HG03135 (cell line): Measurements from ENCODE around the gene USF3.
"Not testable (repeated sequence)": the region's sequence is repeated elsewhere in the genome, so short reads cannot be mapped to it uniquely, and the experiment has no call there.

Experiments
- ATAC-seq: cut with Tn5 transposase; IDR thresholded peaks from one replicate; pipeline ENCODE4 v1.9.1; 2021; ENCODE audit warnings: mild to moderate bottlenecking, moderate library complexity; ENCODE audit not compliant: unreplicated experiment

Gene USF3

DNA sequence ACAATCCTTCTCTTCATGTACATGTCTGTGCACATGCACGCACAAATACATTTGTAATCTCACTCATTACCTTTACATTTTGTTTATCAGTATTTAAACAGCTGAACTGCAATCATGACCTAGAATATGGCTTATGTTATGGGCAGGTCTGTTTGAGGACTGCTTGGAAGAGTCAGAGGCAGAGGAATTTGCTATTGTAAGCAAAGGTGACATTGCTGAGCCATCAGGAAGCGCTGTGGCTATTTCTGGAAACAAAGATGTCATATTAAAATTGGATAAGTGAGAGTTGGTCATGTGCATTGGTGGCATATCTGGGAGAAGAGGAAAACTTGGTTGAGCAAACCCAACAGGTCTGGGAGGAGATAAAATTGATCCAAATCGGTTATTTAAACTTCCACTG lies 41.6 kb downstream of the USF3 start:
- no peak for ATAC-seq

DNA sequence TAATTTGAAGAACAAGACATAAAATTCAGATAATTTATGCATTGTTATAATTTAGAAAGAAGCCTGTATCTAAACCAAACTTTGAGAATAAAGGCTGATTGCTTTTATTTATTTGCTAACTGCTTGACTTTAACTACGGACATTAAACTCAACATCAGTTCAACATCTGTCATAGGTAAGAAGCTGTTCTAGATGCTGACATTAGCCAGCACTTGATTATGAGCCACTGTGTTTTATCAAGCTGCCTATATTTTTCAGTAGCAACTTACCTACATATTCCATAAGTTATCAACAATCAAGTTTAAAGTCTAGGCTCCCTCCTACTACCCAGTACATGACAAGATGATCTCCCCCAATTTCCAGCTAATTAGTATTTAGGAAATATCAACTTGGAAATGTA lies 42.1 kb downstream of the USF3 start:
- no peak for ATAC-seq

DNA sequence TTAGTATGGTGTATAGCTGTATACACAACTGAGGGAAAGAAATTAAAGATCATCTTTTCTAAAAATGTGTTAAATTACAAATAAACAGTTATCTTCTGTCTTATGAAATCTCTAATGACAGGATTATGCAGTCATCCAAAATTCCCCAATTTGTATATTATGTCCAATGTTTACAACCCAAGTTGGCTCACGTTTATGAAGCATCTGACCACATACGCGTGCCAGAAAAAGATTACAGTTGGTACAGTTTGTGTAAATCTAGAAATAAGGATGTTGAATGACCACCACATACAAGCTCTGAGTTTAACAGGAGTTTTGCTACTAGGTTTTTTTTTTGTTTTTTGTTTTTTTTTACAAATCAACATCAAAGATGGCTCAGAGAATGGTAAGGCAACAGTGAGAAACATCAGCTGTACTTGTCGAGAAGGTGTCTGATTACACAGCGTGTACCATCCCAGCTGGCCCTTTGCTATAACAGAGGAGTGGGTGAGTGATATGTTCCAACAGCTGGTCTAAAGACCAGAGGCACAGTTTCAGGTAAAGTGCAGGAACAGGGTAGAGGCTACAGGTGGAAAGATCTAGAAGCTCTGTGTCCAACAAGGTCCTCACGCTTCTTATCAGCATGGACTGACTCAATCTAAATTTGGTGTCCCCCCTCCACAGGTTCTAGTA lies 47.1 kb downstream of the USF3 start:
- ATAC-seq = no peak

DNA sequence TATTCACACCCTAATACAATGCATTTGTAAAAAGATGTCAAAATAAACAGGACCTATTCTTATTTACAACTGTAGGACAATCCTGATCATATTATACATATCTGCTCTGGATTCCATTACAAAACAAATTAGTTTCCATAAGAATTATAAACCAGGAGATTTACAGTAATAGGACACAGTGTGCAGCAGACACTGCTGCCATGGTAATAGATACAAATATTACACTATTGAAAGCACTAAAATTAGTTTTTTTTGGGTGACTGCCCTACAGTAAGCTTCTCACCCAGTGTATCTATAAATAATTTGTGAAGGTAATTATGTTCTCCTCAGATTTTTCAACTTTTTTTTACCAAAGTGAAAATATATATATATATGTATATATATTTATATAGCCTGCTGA lies 47.9 kb downstream of the USF3 start:
- no peak for ATAC-seq

DNA sequence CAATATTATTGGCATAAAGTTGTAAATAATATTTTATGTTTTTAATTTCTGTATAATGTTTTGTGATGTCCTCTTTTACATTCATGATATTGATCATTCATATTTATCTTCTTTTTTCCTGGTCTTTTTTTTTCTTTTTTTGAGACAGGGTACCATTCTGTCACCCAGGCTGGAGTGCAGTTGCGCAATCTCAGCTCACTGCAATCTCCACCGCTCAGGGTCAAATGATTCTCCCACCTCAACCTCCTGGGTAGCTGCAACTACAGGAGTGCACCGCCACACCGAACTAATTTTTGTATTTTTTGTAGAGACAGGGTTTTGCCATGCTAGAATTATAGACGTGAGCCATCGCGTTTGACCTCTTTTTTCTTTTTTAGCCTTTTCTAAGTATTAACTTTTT lies 52.9 kb downstream of the USF3 start:
- ATAC-seq = no peak

DNA sequence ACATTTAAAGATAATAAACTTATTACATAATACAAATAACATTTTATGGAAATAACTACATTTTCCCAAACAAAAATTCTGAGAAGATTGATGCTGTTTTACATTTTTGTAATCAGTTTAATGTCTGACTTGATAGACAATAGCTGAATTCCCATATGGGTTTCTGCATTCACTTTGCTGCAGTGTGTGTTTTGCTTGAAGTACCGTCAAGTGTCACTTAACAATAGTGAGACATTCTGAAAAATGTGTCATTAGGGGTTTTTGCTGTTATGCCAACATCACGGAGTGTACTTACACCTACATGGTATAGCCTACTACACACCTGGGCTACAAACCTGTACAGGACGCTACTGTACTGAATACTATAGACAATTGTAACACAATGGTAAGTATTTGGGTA lies 57.5 kb downstream of the USF3 start:
- ATAC-seq = no peak

DNA sequence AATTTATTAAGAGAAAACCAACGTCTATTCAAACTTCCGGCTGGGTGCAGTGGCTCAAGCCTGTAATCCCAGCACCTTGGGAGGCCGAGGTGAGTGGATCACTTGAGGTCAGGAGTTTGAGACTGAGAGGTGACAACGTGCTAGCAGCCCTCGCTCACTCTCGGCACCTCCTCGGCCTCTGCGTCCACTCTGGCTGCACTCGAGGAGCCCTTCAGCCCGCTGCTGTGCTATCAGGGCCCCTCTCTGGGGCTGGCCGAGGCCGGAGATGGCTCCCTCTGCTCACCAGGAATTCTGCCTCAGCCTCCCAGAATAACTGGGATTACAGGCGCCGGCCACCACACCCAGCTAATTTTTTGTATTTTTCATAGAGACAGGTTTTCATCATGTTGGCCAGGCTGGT lies 58.7 kb downstream of the USF3 start:
- ATAC-seq = no peak

DNA sequence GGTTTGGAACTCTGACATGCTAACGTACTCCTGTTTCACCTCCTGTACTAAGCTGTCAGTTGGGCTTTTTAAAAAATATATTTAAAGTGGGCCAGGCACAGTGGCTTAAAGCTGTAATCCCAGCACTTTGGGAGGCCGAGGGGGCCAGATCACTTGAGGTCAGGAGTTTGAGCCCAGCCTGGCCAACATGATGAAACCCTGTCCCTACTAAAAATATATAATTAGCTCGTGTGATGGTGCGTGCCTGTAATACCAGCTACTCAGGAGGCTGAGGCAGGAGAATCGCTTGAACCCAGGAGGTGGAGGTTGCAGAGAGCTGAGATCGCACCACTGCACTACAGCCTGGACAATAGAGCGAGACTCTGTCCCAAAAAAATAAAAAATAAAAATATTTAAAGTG lies 60.4 kb downstream of the USF3 start:
- ATAC-seq = not testable (repeated sequence)

DNA sequence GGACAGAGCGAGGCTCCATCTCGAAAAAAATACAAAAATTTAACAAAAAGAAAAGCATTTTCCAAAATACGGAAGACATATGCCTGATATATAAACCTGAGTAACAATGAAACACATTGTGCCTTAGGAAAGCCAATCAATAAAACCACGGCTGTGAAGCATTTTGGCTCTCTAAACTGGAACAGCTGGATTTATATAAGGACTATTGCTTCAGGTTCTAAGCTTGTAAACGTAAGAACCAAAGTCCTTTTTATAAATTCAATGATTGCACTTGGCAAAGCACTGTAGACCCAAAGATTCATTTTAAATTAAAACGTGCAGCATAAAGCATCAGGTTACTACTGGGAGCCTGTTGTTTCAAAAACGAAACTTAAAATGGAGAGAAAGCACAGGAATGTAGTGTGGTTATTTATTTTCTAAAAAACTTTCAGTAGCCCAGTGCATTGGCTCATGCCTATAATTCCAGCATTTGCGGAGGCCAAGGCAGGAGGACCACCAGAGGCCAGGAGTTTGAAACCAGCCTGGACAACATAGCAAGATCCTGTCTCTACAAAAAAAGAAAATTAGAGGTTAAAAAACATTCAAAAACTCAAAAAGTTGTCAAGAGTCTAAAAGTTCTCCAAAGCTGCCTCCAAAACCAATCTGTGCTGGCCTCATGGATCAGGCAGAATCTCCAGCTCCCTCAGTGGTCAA lies 61.5 kb downstream of the USF3 start:
- no peak for ATAC-seq

DNA sequence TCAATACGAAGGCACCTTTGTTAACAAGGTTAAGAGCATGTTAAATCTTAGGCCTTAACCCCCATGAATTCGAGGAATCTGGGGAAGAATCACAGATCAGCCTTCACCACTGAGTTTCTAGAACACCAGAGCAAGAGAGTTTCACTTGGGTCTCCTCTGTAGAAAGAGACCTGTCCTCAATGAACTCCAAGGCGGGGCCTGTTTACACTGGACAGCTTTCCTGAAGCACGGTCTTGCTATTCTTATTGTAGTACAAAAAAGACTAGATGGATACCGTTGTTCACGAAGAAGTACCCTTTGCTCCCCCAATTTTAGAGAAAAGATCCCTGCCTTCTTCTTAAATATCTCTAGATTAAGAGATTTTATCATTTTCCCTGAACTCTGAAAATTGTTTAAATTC lies 64.9 kb downstream of the USF3 start:
- no peak for ATAC-seq

DNA sequence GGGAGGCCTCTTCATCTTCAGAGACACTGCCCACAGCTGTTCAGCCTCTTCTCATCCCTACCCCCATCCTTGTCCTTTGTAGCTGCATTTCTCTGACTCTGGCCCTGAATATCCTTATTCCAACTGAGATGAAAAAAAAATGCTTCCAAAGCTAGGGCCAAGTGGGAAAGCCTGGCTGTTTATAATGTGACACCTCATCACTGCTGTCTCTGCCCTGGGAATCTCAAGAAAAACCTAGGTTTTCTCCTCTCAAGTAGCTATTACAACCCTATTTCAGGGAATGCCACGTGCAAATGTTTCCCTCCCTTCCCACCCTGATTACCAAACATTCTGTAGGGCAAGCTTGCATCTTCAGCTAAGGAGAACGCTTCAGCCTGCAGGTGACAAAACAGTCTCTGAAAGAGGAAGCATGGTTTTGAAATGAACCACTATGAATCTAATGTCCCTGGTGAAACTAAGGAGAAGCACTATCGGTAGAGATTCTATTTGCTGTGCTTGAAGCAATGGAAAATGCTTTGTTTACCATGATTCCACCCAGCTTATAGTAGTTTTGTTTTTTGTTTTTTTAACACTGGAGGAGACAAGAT lies 65.4 kb downstream of the USF3 start:
- ATAC-seq = no peak

DNA sequence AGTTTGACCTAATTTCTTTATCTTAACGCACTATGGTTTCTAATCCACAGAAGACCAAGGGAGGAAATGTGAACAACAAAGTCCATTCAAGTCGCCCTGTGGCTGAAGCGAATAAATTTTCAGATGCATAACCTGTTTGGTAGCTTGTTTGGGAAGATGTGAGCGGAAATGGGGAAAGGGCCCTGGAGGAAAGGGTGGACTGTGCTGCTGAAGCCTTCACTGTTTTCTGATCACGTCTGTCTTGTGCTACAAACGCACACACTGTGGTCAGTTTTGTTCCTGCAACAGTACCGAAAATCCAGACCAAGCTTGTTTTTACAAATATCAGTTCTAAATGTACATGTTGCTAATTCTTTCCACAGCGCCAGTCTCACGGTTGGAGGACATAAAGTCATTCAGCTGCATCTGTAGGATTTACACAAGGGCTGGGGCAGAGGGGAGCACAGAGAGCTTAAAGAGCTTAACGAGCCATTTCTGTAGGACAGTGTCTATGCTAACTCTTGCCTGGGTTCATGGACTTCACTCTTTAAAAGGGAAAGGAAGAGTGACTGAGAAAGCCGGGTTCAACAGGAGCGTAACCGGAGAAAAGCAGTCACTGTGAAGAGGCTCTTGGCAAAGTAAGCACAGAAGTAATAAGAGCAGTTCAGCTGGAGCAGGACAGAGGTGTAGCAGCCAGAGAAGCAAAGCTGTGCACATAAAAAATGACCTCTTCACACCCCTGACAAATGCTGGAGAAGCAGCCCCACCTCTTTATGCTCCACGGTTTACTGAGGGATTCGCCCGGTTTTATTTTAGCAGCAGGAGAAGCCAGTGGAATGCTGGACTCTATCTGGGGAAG lies 66.6 kb downstream of the USF3 start:
- ATAC-seq = no peak

DNA sequence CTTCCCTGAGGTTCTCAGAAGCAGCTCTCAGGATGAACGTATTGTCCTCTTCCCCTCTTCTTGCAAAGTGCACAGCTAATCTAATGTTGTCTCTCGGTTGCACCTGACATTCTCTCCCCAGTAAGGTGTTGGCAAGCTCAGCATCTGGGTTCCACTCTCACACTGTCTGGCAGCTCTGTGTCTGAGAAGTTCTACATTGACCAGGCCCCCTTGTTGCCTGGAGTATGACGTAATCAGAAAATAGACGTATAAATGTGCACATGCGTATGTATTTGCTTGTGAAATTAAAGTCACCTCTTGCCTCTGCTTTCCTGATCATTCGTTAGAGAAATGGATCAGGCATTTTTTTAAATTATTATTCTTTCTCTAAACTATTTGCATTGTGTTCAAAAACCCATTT lies 67.7 kb downstream of the USF3 start:
- ATAC-seq = no peak

DNA sequence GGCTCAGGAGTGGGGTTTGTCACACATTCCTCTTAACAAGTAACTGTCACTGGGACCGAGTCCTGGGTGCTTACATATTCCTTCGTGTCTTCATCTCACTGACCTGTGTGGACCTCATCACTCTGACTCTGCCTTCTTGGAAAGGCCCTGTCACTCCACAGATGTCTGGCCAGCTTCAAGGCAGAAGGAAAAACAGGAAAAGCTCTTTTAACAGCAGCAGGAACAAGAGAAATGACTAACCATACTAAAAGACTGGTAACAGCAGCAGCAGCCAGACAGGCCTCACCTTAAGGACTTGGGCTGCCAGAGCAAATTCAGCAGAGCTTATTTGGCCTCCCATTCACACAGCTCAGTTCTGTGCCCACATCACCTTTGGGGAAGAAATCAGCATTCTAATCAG lies 68.1 kb downstream of the USF3 start:
- ATAC-seq = no peak

DNA sequence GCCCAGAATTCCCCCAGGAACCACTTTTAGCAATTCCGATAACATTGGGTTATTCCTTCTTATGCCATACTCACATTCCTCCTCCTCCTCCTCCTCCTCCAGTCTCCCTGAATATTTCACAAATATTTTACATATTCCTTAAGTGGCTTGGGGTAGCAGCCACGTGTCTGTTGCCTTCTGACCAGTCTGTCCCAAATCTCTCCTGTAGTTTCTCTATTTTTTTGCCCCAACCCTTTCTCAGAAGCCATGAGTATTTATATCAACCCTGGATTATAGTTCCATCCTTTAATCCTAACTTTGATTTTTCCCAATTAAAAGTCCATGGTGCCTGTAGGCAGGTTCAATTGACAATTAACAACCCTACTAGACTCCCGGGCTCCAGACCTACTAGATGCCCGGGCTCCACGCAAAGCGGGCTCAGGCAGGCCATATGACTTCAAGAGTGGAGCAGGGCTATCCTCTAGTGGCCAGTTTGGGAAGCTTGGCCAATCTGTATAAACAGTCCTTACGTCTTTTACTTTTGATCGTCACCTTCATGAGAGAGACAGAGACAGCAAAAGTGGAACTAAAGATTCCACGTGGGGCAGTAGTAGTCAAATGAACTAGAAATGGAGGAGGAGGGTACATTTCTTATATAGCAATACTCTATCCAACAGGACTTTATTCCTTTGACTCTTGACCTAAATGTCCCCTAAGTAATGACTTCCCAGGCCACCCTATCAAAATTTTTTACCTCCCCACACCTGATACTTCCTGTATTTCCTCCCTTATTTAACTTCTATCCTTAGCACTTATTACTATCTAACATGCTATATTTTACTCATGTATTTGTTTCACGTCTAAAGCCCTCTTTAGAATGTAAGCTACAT lies 69.7 kb downstream of the USF3 start:
- peak; percentile 67 for ATAC-seq

DNA sequence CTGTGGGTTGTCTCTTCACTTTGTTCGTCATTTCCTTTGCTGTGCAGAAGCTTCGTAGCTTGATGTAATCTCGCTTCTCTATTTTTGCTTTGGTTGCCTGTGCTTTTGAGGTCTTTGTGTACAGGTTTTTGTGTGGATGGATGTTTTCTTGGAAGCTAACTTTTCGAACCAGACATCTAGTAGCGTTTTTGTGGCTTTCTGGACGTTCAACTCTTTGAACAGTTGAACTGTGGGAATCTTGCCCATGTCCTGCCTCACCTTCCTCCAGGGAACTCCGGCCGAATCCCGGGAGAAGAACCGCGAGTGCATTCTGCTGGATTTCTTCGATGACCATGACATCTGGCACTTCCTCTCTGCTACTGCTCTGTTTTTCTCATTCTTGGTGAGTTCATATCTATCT lies 70.6 kb downstream of the USF3 start:
- no peak for ATAC-seq

DNA sequence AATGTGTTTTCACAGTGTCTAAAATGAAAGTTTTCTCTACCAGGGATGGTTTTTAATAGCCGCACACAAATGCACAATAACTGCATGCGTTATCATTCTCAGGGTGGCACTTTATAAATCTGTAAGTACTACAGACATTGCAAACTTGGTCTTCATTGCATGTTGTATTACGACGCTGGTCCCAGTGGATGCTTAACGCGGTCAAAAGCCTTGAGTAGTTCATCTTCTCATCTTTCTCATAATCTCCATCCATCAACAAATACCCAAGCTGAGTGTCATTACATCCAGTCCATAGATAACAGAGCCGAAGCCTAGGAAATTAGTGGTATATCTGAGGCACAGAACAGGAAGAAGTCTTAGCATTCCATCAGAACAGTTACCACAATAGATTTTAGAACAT lies 72.6 kb downstream of the USF3 start:
- no peak for ATAC-seq

DNA sequence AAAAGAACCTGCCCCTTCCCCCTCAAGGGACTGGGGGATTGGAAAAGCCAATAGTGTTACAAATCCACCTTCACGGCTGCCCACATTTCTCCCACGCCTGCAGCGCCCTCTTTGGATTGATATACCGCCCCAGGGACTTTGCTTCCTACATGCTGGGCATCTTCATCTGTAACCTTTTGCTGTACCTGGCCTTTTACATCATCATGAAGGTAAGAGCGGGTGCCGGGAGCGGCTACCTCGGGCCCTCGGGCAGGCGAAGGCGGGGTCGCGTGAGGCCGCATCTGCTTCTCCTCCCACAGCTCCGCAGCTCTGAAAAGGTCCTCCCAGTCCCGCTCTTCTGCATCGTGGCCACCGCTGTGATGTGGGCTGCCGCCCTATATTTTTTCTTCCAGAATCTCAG lies 73.1 kb downstream of the USF3 start:
- no peak for ATAC-seq

DNA sequence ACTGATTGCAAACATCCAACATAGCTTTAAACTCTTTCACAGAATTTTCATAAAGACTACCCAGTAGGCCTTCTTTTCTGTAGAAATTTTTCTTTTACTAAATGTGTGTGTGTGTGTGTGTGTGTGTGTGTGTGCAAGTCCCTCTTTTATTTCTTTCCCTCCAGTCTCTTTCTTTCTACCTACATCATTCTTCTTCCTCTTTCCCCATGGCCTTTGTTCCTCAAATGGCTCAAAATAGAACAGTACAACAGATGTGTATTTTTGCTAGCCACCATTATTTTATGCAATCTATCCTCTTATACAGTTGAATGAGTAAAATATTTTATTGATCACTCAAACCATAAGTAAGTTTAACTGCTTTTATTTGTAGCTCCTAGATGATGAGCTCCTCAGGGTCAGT lies 76.4 kb downstream of the USF3 start:
- no peak for ATAC-seq

DNA sequence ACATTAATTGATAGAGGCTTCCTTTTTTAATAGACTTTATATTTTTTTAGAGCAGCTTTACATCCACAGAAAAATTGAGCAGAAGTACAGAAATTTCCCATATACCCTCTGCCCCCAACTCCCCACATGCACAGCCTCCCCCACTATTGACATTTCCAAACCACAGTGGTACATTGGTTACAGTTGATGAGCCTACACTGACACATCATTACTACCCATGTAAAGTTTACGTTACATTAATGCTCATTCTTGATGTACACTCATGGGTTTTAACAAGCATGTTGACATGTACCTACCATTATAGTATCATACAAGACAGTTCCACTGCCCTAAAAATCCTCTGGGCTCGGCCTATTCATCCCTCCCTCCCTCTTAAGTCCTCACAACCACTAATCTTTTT lies 78.7 kb downstream of the USF3 start:
- ATAC-seq = no peak

DNA sequence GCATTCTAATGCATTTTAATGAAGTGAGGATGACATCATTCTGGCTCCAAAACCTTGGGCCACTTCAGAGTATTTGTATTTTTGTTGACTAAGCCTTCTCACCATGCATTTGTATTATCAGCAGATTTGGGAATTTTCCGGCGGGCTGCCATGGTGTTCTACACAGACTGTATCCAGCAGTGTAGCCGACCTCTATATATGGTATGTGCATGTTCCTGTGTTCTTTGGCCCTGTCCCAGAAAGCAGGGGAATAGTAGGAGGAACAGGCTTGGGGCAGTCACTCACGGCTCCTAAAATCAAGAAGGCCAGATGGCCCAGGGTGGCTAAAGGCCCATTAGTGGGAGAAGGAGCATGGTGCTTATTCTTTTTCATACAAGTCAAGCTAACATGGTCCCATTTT lies 80.5 kb downstream of the USF3 start:
- no peak for ATAC-seq
